Measurements from ENCODE around the gene C11orf97.

DNA sequence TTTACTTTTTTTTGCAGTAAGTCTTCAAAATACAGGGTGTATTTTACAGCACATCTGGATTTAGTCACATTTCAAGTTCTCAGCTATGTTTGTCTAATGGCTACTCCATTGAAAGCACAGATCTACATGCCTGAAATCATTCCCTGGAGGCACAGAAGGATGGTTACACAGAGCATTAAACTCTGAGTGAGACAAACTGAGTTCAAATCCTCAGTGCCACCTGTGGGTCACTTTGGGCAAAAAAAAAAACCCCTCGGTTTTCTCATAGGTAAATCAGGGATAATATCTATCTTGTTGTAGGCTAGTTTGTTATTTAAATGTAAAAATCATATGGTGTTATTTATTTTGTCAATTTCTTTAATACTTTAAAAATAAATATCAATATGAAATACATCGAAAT lies 10.7 kb upstream of the C11orf97 start:
- TF ChIP-seq POLR2A (IDR thresholded peaks at IDR 0.05; ENCODE audit: low read depth, low read length): no peak
- TF ChIP-seq TAF1 (IDR thresholded peaks at IDR 0.05; ENCODE audit: borderline replicate concordance, low read depth, low read length): no peak
- no peak for TF ChIP-seq POLR2AphosphoS5 (IDR thresholded peaks at IDR 0.05; ENCODE audit: low read depth, low read length)
